ENCODE data around the gene KCNV2.

- TF ChIP-seq, protein P1, sequence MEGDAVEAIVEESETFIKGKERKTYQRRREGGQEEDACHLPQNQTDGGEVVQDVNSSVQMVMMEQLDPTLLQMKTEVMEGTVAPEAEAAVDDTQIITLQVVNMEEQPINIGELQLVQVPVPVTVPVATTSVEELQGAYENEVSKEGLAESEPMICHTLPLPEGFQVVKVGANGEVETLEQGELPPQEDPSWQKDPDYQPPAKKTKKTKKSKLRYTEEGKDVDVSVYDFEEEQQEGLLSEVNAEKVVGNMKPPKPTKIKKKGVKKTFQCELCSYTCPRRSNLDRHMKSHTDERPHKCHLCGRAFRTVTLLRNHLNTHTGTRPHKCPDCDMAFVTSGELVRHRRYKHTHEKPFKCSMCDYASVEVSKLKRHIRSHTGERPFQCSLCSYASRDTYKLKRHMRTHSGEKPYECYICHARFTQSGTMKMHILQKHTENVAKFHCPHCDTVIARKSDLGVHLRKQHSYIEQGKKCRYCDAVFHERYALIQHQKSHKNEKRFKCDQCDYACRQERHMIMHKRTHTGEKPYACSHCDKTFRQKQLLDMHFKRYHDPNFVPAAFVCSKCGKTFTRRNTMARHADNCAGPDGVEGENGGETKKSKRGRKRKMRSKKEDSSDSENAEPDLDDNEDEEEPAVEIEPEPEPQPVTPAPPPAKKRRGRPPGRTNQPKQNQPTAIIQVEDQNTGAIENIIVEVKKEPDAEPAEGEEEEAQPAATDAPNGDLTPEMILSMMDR (IDR thresholded peaks at IDR 0.05): no peak
- TF ChIP-seq POLR2A (IDR thresholded peaks at IDR 0.05): no peak
These were observed 23.3 kb downstream of the KCNV2 start for GRCh38 chr9:2740616-2741015.

Data from adrenal gland (tissue), 5 donors.